ENCODE measurements around the gene STUM.

Gene STUM

DNA sequence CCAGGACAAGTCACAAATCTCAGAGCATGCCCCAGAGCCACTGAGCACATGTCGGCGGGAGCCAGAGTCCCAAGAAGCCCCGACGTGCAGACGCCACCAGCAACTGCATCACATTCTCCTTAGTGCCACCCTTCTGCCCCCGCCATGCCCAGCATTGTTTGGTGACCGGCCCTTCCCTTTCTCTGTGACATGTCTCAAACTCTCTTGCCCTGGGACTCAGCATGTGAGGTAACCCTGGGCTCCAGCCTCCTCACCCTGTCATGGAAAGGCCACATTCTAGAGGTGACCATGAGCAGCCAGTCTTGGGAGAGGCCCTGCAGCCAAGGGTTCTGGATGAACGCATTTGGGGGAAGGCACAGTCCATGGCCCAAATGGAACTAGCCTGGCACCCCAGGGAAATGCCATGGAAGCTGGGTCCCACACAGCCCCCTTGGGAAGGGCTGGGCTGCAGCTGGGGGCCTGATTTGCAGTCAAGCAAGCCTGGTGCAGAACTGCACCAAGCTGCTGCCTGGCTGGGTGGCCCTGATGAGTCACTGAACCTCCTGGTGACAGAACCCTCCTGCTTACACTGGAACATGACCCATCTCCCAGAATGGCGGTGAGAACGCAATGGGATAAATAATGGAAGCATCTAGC is 96.1 kb downstream of the STUM start:
- intact Hi-C loops (cut with DNase I): no loop called here
- peak in 6 of 10 donors; percentile 1 to 80 (median 37) for DNase-seq

DNA sequence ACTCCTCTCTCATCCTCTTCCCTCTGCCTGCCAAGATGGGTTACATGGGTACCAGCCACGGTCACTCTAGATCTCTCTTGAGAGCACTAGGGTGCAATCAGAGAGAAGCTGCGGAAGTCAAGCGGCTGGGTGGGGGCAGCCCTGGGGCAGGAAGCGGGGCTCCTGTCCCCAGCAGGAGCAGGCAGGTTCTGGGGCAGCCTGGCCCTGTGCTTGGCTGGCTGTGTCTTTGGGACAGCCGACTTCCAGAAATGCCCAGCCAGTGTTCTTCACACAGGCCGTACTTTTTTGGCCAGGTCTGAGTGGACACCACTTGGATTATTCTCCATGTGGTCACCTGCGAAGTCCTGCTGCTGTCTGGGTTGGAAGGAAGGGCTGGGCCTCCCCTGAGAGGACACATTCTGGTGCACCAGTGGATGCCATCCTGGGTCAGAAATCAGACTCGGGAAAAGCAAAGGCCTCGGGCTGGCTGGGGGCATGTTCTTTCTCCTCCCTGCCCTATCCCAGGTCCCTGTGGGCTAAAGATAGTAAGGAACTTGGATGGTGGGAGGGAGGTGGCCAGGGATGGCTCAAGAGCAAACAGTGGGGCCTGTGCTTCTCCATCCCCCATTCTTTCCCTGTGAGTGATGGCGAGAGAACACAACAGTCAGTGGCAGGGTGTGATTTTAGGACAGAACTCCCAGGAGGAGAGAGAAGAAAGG is 96.9 kb downstream of the STUM start:
- peak in 4 of 10 donors; percentile 20 to 59 (median 52) for DNase-seq
- intact Hi-C loops (cut with DNase I): no loop called here

- intact Hi-C loops (cut with DNase I): no loop called here
- DNase-seq: peak in 4 of 10 donors; percentile 26 to 81 (median 76)
Observed at GRCh38 chr1:226646026-226646869, 97.7 kb downstream of the STUM start.

- intact Hi-C loops (cut with DNase I): no loop called here
- DNase-seq: peak in 4 of 10 donors; percentile 23 to 81 (median 72)
Observed at GRCh38 chr1:226646870-226647449, 98.4 kb downstream of the STUM start.

- peak in 2 of 10 donors; percentile 55 to 64 for DNase-seq
- intact Hi-C loops (cut with DNase I): no loop called here
Observed at GRCh38 chr1:226647719-226648118, 99.2 kb downstream of the STUM start.

- peak in 2 of 10 donors; percentile 52 to 73 for DNase-seq
- intact Hi-C loops (cut with DNase I): no loop called here
Observed at GRCh38 chr1:226648421-226648820, 99.9 kb downstream of the STUM start.

GRCh38 chr1:226649244-226649643 is 100.7 kb downstream of the STUM start:
- peak in 2 of 10 donors; percentile 16 to 18 for DNase-seq
- intact Hi-C loops (cut with DNase I): no loop called here

GRCh38 chr1:226649780-226650179 is 101.2 kb downstream of the STUM start:
- intact Hi-C loops (cut with DNase I): no loop called here
- DNase-seq: peak in 3 of 10 donors; percentile 35 to 67 (median 59)

DNA sequence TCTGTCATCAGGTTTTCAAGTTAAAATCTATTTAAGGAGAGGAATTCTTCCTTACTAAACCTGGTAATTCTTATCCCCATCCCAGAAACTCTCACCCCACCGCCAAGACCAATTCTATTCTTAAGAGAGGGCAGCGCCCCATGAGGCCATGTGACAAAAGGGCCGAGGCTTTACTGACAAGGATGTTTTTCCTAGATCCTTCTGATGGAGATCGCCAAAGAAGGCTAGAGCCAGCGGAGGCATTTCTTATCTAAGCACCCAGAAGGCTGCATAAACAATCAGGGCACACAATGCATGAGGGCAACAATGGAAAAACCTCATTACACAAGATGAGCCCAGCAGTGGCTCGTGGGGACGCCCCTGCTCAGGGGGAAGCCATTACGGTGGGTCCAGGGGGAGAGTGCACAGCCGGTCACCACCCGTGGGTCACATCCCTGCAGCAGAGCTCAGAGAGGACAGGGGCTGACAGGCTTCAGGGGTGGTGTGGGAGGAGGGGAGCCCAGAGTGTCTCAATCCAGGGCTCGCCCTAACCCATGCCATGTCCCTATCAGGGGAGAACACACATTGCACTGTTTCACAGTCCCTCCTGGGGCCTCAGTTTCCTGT is 101.8 kb downstream of the STUM start:
- DNase-seq: peak in 3 of 10 donors; percentile 54 to 69 (median 55)
- intact Hi-C loops (cut with DNase I): no loop called here

DNA sequence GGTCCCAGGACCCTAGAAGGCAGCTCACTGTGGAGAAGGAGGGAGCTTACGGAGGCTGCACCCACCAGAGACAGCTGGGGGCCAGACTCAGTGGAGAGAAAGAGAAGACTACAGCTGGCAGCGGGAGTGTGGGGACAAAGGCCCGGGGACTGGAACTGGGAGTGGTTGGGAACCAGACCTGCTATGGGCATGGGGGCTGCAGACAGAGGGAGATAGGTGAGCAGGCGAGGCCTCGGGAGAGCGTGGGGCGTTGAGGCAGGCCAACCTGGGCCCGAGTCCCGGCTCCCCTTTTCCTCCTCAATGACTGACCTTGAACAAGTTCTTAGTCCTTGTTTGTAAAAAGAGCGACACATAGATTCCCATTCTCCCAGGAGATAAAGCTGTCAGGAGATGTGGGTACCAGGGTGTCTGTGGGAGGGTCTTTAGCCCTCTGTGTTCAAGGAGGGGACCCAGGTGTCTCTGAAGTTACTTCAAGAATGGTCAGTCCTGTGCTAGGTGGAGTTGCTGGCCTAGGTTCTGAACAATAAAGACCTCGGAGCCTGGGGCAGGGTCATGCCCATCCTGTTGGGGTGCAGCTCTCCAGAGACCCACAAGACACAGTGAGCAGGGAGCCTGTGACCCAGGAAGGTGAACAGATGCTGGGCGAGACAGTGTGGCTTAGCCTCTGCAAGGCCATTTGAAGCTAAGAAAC is 102.6 kb downstream of the STUM start:
- intact Hi-C loops (cut with DNase I): no loop called here
- DNase-seq: peak in 4 of 10 donors; percentile 1 to 80 (median 59)

DNA sequence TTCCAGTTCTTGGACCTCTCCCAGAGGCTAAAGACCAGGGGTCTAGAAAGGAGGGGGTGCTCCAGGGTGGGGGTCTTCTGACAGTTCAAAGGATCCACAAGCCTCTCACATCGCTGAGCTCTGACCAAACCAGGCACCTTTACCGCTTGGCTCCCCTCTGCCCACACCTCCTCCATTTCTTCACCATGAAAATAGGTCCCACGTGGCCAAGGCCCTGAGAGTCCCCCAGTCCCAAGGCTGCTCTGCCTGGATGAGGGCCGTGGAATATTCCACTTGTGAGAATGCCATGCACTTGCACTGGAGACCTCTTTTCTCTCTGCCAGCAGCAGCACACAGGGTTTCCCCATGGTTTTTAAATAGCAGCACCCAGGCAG is 103.2 kb downstream of the STUM start:
- intact Hi-C loops (cut with DNase I): no loop called here
- DNase-seq: peak in 4 of 10 donors; percentile 30 to 82 (median 62)

GRCh38 chr1:226652613-226653012 is 104.0 kb downstream of the STUM start:
- DNase-seq: peak in 4 of 10 donors; percentile 17 to 55 (median 30)
- intact Hi-C loops (cut with DNase I): no loop called here

DNA sequence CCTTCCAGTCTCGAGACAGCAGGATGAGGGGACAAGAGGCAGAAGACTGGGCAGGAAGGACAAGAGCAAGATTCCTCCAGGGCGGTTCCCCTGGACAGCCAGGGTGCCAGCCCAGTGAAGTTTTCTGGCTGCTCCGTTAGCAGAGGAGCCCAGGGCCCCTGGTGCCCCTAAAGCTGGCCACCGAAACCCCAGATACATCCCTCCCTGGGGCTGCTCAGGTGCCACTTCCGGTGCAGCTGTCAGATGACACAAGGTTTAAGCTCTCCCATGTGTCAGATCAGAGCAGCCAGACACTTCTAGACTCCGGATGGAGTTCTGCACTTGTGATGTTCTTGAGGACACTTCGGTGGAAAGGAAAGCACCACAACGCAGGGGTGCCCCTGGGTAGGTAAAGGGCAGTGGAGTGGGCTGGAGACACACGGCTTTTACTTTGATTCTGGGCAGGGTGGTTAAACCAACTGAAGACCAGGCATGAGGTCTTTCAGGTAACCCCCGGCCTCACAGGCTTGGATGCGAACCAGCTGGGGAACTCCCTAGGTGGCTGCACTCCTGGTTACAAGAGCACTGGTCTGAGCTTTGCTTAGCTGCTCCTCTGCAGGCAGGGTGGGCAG is 104.9 kb downstream of the STUM start:
- DNase-seq: peak in 4 of 10 donors; percentile 9 to 76 (median 58)
- intact Hi-C loops (cut with DNase I): no loop called here

- peak in 3 of 10 donors; percentile 22 to 77 (median 50) for DNase-seq
- intact Hi-C loops (cut with DNase I): no loop called here
Observed at GRCh38 chr1:226654046-226654667, 105.6 kb downstream of the STUM start.

- peak in 2 of 10 donors; percentile 11 to 35 for DNase-seq
- intact Hi-C loops (cut with DNase I): no loop called here
Observed at GRCh38 chr1:226654668-226655055, 106.1 kb downstream of the STUM start.

DNA sequence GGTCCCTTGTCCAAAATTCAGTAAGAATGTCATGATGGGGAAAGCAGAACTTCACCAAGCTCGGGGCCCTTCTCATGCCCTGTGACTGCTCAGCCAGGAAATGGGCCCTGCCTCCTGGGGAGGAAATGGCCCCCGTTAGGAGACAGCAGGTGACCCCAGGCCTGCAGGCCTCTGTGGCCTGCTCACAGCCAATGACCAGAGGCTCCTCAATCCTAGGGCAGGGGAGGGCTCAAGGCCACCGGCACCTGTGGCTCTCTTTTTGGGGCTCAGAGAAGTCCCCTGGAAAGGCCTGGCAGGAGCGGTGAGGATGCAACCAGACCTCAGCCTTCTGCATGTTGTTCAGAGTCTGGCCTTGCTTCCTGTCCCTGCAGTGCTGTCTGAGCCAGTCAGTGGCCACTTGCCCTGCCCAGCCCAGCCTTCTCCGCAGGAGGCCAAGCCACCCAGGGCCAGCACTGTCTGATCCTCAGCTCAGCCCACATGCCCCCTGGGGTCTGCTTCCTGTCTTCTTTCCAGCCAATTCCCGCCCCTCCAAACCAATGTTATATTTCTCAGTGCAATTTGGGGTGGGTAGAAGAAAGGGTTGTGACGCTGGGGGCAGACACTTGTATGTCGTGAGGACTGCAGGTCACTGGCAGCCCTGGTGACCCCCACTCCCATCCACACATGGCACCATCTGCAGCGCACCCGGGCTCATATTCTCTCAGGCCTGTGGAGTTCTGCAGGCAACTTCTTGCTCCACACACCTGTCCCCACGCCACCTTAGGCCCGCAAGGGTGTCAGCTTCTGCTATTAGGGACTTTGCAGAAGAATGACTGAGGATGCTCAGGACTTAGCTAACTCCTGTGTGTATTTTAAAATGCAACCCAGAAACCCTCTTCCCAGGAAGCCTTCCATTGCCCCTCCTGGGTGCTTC is 106.9 kb downstream of the STUM start:
- intact Hi-C loops (cut with DNase I): no loop called here
- peak in 4 of 10 donors; percentile 25 to 82 (median 62) for DNase-seq

DNA sequence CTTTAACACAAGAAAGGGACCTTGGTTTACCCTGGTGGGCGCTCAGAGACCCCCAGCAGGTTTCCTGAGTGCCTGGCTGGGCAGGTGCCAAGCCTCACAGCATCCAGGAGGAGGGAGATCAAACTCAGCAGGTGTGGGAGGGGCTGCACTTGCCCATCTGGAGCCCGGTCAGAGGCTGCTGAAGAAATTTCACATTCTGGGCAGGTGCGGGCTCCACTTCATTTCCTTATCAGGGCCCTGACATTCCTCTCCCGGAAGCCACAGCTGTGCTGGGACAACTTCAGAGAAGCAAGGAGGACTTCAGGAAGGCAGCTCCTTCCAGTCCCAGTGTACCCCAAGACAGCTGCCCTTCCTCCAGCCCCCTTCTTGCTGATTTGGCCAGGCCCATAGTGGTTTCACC is 107.6 kb downstream of the STUM start:
- intact Hi-C loops (cut with DNase I): no loop called here
- peak in 4 of 10 donors; percentile 14 to 81 (median 49) for DNase-seq

Data from posterior cingulate gyrus (tissue), 11 donors.